GM21360 (cell line): ENCODE measurements around the gene MRPL37.

Experiments
- ATAC-seq: cut with Tn5 transposase; IDR thresholded peaks from one replicate; pipeline ENCODE4 v1.9.1; 2021; ENCODE audit warnings: mild to moderate bottlenecking, moderate library complexity; ENCODE audit not compliant: unreplicated experiment

The MRPL37 gene

DNA sequence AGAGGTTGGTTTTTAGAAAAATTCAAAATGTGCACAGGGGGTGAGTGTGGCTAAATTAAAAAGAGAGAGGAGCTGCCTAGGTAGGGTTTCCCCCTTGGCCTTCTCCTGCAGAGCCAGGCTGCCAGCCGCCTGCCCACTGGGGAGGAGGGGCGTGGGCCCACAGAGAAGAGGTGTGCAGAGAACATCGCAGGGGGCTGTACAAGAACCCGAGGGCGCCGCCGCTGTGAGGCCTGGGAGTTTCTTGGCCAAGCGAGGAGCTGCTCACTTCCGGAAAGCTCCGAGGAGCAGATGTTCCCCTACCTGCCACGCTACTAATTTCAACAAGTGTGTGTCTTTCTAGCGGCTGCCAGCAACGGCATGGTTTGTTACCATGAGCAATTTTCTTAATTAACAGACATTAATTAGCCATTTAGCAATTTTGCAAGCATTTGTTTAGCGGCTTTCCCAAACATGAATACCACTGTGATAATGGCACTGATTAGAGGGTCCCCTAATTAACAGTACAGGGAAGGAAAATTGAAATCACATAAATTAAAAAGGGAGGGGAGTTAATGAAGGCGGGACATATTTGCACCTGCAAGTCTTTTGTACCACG, 59.7 kb downstream of the MRPL37 start:
- no peak for ATAC-seq

DNA sequence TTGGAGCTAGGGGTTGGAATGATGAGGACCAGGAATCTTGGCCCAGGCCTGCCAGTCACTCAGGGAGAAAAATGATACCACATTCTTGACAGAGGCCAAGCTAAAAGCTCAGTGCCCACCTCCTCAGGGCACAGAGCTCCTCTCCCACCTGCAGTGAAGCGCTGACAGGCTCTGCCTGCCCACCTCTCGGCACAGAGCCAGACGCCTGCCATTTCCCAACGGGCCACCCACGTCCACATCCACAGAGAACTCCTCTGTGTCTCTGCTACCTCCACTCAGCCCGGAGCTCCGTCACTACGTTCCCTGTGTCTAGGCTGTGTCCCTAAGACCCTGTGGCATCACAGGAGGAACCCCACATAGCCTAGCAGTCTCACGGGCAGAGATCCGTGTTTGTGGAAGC, 60.8 kb downstream of the MRPL37 start:
- no peak for ATAC-seq

DNA sequence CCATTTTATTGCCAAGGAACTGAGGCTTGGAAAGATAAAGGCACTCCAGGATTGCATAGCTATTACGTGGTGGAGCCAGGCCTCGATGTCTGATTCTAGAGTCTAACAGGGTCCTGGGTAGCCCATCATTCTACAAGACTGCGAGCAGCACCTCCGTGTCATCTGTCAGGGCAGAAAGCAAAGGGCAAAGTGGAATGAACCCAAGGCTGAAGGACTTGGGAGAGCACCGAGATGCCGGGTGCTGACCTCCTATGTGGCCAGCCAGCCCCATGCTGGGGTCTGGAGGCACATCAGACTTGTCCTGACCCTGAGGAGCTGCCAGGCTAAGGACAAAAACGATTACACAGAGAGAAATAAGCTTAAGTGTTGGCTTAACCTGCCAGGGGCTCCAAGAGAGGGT, 62.3 kb downstream of the MRPL37 start:
- no peak for ATAC-seq

DNA sequence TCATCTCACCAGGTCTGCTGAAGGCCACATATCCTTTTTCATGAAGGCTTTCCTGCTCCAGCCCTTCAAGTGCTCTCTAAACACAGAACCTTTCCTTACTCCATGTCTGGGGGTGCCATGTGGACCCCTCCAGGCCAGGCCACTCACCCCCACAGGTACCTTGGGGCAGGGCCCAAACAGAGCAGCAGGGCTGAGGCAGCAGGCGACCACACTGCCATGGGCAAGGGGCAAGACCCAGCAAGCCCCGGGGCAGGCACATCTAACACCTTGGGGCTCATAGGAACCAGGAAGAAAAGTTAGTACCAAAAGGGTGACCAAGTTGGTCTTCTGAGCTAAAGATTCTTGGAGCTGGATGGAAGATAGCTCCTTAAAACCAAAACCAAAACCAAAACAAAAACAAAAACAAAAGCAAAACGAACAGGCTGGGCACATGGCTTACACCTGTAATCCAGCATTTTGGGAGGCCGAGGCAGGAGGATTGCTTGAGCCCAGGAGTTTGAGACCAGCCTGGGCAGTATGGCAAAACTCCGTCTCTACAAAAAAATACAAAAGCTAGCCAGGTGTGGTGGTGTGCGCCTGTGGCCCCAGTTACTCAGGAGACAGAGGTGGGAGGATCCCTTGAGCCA, 63.7 kb downstream of the MRPL37 start:
- no peak for ATAC-seq

DNA sequence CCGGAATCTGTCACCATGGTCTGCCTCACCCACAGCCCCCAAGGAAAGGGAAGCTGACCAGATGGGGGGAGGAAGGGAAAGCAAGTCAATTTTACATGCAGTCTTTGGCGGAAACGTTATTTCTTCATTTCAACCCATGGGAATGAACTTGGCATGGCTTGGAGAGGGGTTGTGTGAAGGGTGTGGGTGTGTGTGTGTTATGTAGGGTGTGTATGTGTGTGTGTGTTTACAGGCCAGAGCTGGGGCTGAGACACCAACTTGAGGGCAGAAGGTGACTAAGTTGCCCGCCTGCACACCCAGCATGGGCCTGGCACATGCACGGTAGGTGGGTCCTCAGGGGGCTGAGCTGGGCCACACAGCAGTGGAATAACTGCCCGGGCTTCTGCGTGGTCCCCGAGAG, 65.2 kb downstream of the MRPL37 start:
- no peak for ATAC-seq

DNA sequence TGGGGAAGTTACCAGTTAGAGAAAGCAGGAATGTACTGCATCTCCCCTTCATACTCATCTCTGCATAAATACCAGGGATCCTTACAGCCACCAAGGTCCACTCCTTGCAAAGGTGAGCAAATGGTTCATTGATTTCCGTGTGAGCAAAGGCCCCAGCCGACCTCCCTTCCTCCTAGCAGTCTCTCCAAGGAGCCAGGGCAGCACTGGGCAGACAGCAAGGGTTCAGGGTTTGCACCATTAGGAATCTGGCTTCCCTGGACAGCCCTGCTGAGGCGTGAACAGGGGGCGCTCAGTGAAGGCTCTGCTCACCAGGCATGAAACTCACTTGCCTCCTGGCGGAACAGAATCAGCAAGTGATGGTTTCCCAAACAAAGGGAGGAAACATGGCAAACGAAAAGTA, 65.7 kb downstream of the MRPL37 start:
- no peak for ATAC-seq

DNA sequence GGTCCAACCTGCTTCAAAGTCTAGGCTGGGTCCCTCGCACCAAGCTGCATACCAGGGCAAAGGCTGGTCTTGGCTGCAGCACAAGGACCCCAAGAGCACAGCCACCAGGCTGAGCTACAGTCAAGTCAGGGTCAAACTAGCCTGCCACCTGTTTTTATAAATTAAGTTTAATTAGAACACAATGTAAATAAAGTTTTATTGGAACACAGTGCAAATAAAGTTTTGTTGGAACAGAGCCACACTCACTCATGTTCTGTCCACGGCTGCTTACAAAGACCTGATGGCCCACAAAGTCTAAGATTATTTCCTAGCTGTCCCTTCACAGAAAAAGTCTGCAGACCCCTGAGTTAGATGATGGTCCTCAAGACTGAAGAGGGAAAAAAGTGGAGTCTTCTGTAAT, 66.2 kb downstream of the MRPL37 start:
- no peak for ATAC-seq

DNA sequence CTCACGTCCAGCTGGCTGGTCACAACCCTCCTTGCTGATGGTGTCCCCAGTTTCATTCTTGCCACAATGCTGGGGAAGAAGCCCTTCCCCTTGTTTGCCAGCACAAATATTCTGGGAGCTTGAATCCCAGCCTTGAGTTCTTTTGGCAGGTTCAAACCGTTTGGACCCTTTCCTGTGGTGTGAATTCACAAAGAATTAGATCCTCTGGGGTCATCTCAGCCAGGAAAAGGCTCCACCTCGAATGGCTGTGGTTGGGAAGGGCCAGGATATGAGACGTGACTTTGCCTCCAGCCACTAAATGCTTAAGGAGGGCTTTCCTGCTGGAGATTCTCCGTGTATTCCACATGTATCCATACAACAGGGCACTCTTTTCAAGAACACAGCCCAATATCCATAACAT, 66.9 kb downstream of the MRPL37 start:
- ATAC-seq = no peak
